Vagina (tissue), 2 donors: ENCODE results near the gene RNF111. TPM values are rescaled to one million over a fixed set of nuclear protein-coding genes. Genes with fewer than 3 reads are reported as not detected.

Experiments
- DNase-seq, 2 donors: peaks; one replicate each; pipeline ENCODE4 v3.0.0-alpha.2; 2017; ENCODE audit errors: extremely low spot score in 2 of 2
- H3K27ac ChIP-seq: fragments of 200-600 bp; sonication (generic); one replicate; pipeline ENCODE4 v1.5.1; 2019
- H3K27me3 ChIP-seq: fragments of 200-600 bp; sonication (generic); one replicate; pipeline ENCODE4 v1.5.1; 2019
- H3K36me3 ChIP-seq, 2 donors: fragments of 200-600 bp; sonication (generic); one replicate each; pipeline ENCODE4 v1.5.1; 2017 to 2019
- H3K4me1 ChIP-seq: fragments of 200-600 bp; sonication (generic); one replicate; pipeline ENCODE4 v1.5.1; 2019
- H3K4me3 ChIP-seq, 2 donors: fragments of 200-600 bp; sonication (generic); 1 replicate in 1 of 2; 2 replicates in 1 of 2; pipeline ENCODE4 v1.5.1; 2016 to 2019
- H3K9me3 ChIP-seq: fragments of 200-600 bp; sonication (generic); one replicate; pipeline ENCODE4 v1.5.1; 2019
- POLR2A ChIP-seq, 2 donors: fragments of 450-650 bp; IDR thresholded peaks; one replicate each; pipeline ENCODE4 v1.6.1; 2017; ENCODE audit warnings: antibody characterized with exemption in 2 of 2, mild to moderate bottlenecking in 2 of 2, moderate library complexity in 2 of 2
- POLR2AphosphoS5 ChIP-seq, 2 donors: sonication (generic); formaldehyde crosslinking; IDR thresholded peaks; one replicate each; pipeline ENCODE4 v1.9.0; 2017; ENCODE audit warnings: antibody characterized with exemption in 2 of 2, mild to moderate bottlenecking in 2 of 2, low read depth in 1 of 2; ENCODE audit not compliant: insufficient read depth in 1 of 2
- intact Hi-C: fragments of 100-400 bp; cut with DNase I; formaldehyde crosslinking; loops from one replicate; pipeline ENCODE4 v1.15.1; 2023
- total RNA-seq: library from RNA; depleted of rRNA; stranded (reverse); fragments of >200 nt; gene quantifications from one replicate; pipeline ENCODE4 v1.2.3, GENCODE V29; 2016
- TF ChIP-seq, protein P1 (sequence below), 3 experiments: fragments of 450-650 bp in 2 of 3; fragments of 200-600 bp in 1 of 3; sonication (generic) in 1 of 3; IDR thresholded peaks; one replicate each; pipeline ENCODE4 v1.5.1; 2017 to 2019; ENCODE audit warnings: antibody characterized with exemption in 3 of 3, mild to moderate bottlenecking in 2 of 3, moderate library complexity in 2 of 3

RNF111 gene
- total RNA-seq, 1 donor from 2014 or later, result 35.6 TPM

DNA sequence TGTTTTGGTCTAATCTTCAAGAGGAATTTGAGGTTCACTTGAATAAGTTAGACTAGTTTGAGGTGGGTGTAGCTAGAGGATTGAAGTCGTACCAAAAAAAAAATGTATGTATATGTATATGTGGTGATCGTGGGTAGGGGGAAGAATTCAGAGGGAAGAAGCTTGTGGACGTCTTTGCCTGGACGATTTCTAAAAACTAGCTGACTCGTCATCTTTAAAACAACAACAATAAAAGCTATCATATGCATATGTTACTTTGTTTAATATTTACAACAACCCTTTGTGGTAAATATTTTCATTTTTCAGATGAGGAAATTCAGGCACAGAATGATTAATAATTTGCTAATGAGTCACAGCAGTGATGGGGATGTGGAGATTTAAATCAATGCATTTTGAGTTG, 18.1 kb downstream of the RNF111 start:
- Histone ChIP-seq H3K27me3 (no peaks in the 10 kb centered on the region), H3K27ac (no peak overlapping the region), H3K4me3 (no peak overlapping the region), H3K4me1 (no peaks in the 10 kb centered on the region), H3K9me3 (no peaks in the 10 kb centered on the region), H3K36me3 (peaks cover 0 to 6% of the 10 kb centered on the region in 2 donors)
- DNase-seq, result no peak
- intact Hi-C loops, result no loop called here
- no peak for TF ChIP-seq POLR2AphosphoS5 (IDR thresholded peaks at IDR 0.05; ENCODE audit: insufficient read depth in 1 of 2, low read depth in 1 of 2)
- no peak for TF ChIP-seq POLR2A (IDR thresholded peaks at IDR 0.05)
- TF ChIP-seq, protein P1, sequence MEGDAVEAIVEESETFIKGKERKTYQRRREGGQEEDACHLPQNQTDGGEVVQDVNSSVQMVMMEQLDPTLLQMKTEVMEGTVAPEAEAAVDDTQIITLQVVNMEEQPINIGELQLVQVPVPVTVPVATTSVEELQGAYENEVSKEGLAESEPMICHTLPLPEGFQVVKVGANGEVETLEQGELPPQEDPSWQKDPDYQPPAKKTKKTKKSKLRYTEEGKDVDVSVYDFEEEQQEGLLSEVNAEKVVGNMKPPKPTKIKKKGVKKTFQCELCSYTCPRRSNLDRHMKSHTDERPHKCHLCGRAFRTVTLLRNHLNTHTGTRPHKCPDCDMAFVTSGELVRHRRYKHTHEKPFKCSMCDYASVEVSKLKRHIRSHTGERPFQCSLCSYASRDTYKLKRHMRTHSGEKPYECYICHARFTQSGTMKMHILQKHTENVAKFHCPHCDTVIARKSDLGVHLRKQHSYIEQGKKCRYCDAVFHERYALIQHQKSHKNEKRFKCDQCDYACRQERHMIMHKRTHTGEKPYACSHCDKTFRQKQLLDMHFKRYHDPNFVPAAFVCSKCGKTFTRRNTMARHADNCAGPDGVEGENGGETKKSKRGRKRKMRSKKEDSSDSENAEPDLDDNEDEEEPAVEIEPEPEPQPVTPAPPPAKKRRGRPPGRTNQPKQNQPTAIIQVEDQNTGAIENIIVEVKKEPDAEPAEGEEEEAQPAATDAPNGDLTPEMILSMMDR (IDR thresholded peaks at IDR 0.05), result no peak

DNA sequence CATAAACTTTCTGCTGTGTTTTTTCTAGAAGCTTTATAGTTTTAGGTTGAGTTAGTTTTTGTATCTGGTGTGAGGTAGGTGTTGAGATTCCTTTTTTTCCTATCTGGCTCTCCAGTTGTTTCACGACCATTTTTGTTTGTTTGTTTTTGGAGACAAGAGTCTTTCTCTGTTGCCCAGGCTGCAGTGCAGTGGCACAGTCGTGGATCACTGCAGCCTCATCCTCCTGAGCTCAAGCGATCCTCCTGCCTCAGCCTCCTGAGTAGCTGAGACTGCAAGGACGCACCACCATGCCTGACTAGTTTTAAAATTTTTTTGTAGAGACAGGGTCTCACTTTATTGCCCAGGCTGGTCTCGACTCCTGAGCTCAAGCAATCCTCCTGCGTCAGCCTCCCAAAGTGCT, 20.6 kb downstream of the RNF111 start:
- Histone ChIP-seq H3K4me3 (no peak overlapping the region), H3K27me3 (no peaks in the 10 kb centered on the region), H3K27ac (no peak overlapping the region), H3K36me3 (peaks cover 0 to 6% of the 10 kb centered on the region in 2 donors), H3K9me3 (no peaks in the 10 kb centered on the region), H3K4me1 (peaks cover under 1% of the 10 kb centered on the region)
- DNase-seq, result no peak
- intact Hi-C loops, result no loop called here
- TF ChIP-seq POLR2A (IDR thresholded peaks at IDR 0.05) (no peak), POLR2AphosphoS5 (IDR thresholded peaks at IDR 0.05; ENCODE audit: insufficient read depth in 1 of 2, low read depth in 1 of 2) (no peak)
- TF ChIP-seq, protein P1 (IDR thresholded peaks at IDR 0.05), result no peak

DNA sequence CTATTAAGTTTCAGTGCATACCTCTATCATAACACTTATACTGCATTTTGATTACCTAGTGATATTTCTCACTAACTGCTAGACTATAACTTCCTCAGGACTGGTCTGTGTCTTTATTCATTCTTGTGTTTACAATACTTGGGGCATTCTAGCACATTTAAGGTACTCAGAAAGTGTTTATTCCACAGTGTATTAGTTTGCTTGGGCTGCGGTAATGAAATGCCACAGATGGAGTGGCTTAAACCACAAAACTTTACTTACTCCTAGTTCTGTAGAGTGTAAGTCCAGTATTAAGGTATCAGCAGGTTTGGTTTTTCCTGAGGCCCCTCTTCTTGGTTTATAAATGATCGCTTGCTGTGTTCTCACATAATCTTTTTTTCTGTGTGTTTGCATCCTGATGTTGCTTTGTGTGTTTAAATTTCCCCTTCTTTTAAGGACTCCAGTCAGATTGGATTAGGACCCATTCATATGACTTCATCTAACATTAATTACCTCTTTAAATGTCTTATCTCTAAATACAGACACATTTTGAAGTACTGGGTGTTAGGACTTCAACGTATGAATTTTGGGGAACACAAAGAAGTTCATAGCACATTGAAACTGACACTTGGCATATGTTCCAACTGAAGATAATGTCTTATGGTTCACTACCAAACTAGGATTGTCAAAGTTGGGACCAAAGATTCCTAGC, 23.9 kb downstream of the RNF111 start:
- TF ChIP-seq, protein P1 (IDR thresholded peaks at IDR 0.05), result no peak
- no peak for TF ChIP-seq POLR2AphosphoS5 (IDR thresholded peaks at IDR 0.05; ENCODE audit: insufficient read depth in 1 of 2, low read depth in 1 of 2)
- no peak for TF ChIP-seq POLR2A (IDR thresholded peaks at IDR 0.05)
- intact Hi-C loops, result no loop called here
- Histone ChIP-seq H3K4me3 (no peak overlapping the region), H3K4me1 (peaks cover 14% of the 10 kb centered on the region), H3K9me3 (no peaks in the 10 kb centered on the region), H3K36me3 (peaks cover 0 to 6% of the 10 kb centered on the region in 2 donors), H3K27ac (no peak overlapping the region), H3K27me3 (no peaks in the 10 kb centered on the region)
- DNase-seq, result no peak

- peaks cover 14% of the 10 kb centered on the region for H3K4me1 ChIP-seq
- DNase-seq, result no peak
- no peaks in the 10 kb centered on the region for H3K36me3 ChIP-seq
- no peaks in the 10 kb centered on the region for H3K27me3 ChIP-seq
- no peak overlapping the region for H3K4me3 ChIP-seq
- H3K9me3 ChIP-seq, result no peaks in the 10 kb centered on the region
- TF ChIP-seq POLR2A (IDR thresholded peaks at IDR 0.05), result no peak
- TF ChIP-seq, protein P1 (IDR thresholded peaks at IDR 0.05), result no peak
- no peak for TF ChIP-seq POLR2AphosphoS5 (IDR thresholded peaks at IDR 0.05; ENCODE audit: insufficient read depth in 1 of 2, low read depth in 1 of 2)
- intact Hi-C loops, result no loop called here
- H3K27ac ChIP-seq, result no peak overlapping the region
Measured at GRCh38 chr15:59013246-59013873, 25.9 kb downstream of the RNF111 start.

GRCh38 chr15:59014068-59014467, 26.6 kb downstream of the RNF111 start:
- H3K4me3 ChIP-seq, result no peak overlapping the region
- H3K27me3 ChIP-seq, result no peaks in the 10 kb centered on the region
- peaks cover 14% of the 10 kb centered on the region for H3K4me1 ChIP-seq
- H3K27ac ChIP-seq, result no peak overlapping the region
- no peaks in the 10 kb centered on the region for H3K36me3 ChIP-seq
- DNase-seq, result no peak
- TF ChIP-seq, protein P1 (IDR thresholded peaks at IDR 0.05), result no peak
- TF ChIP-seq POLR2A (IDR thresholded peaks at IDR 0.05) (no peak), POLR2AphosphoS5 (IDR thresholded peaks at IDR 0.05; ENCODE audit: insufficient read depth in 1 of 2, low read depth in 1 of 2) (no peak)
- intact Hi-C loops, result no loop called here
- no peaks in the 10 kb centered on the region for H3K9me3 ChIP-seq
